HG02610 (cell line): ENCODE measurements around the gene SLCO6A1.

ENCODE experiments used
- ATAC-seq: cut with Tn5 transposase; IDR thresholded peaks from one replicate; pipeline ENCODE4 v1.9.1; 2021; ENCODE audit warnings: mild to moderate bottlenecking, moderate library complexity; ENCODE audit not compliant: unreplicated experiment

The SLCO6A1 gene

GRCh38 chr5:102481054-102481715 is 17.6 kb downstream of the SLCO6A1 start:
- no peak for ATAC-seq

- peak; percentile 93 for ATAC-seq
Measured at GRCh38 chr5:102453716-102454115, 45.1 kb downstream of the SLCO6A1 start.

GRCh38 chr5:102451082-102451481 is 47.7 kb downstream of the SLCO6A1 start:
- no peak for ATAC-seq

- no peak for ATAC-seq
Measured at GRCh38 chr5:102450313-102450990, 48.3 kb downstream of the SLCO6A1 start.

- ATAC-seq: no peak
Measured at GRCh38 chr5:102433473-102433872, 65.3 kb downstream of the SLCO6A1 start.

GRCh38 chr5:102421647-102422046 is 77.2 kb downstream of the SLCO6A1 start:
- no peak for ATAC-seq

GRCh38 chr5:102418531-102418930 is 80.3 kb downstream of the SLCO6A1 start:
- no peak for ATAC-seq

GRCh38 chr5:102414448-102414847 is 84.4 kb downstream of the SLCO6A1 start:
- no peak for ATAC-seq

- ATAC-seq: no peak
Measured at GRCh38 chr5:102388235-102388634, 110.6 kb downstream of the SLCO6A1 start.

GRCh38 chr5:102385365-102385764 is 113.4 kb downstream of the SLCO6A1 start:
- no peak for ATAC-seq

GRCh38 chr5:102380174-102380573 is 118.6 kb downstream of the SLCO6A1 start:
- no peak for ATAC-seq

- no peak for ATAC-seq
Measured at GRCh38 chr5:102375876-102376275, 122.9 kb downstream of the SLCO6A1 start.

- ATAC-seq: no peak
Measured at GRCh38 chr5:102375272-102375671, 123.5 kb downstream of the SLCO6A1 start.

- no peak for ATAC-seq
Measured at GRCh38 chr5:102368392-102368791, 130.4 kb downstream of the SLCO6A1 start.

- ATAC-seq: no peak
Measured at GRCh38 chr5:102341681-102342288, 157.0 kb downstream of the SLCO6A1 start.

- no peak for ATAC-seq
Measured at GRCh38 chr5:102324714-102325113, 174.1 kb downstream of the SLCO6A1 start.
